GM18519 (cell line): Measurements from ENCODE around the gene PROM2.

ENCODE experiments used
- ATAC-seq: cut with Tn5 transposase; IDR thresholded peaks from one replicate; pipeline ENCODE4 v1.9.1; 2021; ENCODE audit warnings: mild to moderate bottlenecking, moderate library complexity; ENCODE audit not compliant: unreplicated experiment, low FRiP score

The PROM2 gene

GRCh38 chr2:95283562-95283961, 9.3 kb downstream of the PROM2 start:
- ATAC-seq: no peak

- ATAC-seq: no peak
These were observed 10.8 kb downstream of the PROM2 start for GRCh38 chr2:95284886-95285541.

DNA sequence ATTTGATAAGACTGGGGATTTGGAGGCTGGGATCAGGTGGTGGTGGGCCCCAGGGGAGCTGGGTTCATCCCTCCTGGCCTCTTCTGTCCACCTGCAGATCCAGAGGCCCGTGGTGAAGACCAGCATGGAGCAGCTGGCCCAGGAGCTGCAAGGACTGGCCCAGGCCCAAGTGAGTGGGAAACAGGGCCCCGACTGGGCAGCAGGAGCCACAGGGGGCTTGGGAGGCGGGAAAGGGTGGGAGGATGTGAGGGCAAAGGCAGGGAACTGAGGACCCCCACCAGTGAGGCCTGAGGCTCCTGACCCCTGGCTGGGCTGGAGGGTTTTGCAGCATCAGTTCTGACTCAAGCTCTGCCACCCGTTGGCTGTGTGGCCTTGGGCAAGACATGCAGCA, 11.3 kb downstream of the PROM2 start:
- ATAC-seq: no peak

DNA sequence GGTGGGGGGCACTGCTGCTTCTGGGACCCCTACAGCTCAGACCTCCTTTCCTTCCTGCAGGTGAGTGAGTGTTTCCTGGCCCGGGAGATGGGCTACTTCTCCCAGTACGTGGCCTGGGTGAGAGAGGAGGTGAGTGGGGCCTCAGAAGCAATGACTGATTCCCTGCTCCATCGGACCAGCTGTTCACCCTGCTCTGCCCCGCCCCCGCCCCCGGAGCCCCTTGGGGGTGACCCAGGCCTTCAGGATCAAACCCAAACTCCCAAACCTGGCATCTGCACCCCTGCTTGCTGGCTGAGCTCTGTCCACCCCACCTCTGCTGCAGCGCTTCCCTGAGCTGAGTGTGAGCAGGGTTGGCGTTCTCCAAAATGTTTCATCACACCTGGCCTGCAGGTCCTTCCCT, 13.1 kb downstream of the PROM2 start:
- no peak for ATAC-seq

DNA sequence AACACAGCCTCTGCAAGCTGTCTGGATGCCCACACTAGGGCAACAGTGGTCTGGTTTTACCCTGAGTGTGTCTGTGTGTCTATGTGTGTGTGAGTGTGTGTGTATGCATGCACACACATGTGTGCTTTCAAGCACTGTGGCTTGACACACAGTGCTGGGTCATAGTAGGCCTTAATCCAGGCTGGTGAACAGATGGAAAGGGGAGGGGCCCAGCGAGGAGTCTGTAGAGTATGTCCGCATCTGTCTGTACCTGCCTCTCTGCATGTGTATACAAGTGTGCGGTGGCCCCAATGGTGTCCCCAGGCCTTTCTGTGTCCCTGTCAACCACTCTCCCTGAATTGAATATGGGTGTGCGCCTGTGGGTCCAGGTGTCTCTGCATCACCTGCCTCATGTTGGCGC, 13.6 kb downstream of the PROM2 start:
- ATAC-seq: no peak

DNA sequence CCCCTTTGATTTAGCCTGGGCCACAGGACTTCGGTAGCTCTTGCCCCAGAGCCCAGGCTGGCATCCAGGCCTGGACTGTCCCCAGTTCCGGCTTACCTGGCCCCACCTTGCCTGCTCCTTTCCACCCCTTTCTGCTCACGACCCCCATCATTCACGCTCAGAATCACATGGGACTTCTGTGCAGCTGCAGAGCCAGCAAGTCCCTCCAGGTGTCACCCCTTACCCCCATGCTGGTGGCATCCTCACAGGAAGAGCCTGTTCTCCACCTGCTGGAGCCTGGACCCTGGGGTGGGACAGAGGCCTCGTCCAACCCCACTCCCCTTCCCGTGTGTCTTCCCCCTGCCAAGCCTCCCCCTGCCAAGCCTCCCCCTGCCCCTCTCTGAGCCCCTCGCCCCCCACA, 15.0 kb downstream of the PROM2 start:
- no peak for ATAC-seq

DNA sequence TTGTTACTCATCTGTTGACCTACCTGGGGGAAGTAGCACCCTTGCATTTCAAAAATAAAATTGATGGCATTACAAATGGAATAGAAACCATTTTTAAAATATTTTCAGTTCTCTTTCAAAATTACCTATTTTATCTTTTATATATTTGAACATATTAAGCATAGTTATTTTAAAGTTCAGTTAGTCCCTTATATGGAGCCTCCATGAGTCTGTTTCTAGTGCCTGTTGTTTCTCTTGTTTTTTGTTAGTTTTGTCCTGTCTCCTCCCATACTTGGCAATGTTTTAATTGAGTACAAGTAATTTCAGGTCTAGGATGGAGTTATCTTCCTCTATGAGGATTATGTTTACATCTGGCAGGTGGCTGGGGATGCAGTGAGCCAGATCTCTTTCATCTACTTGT, 17.0 kb downstream of the PROM2 start:
- no peak for ATAC-seq

- ATAC-seq: no peak
These were observed 18.5 kb downstream of the PROM2 start for GRCh38 chr2:95292623-95293260.

DNA sequence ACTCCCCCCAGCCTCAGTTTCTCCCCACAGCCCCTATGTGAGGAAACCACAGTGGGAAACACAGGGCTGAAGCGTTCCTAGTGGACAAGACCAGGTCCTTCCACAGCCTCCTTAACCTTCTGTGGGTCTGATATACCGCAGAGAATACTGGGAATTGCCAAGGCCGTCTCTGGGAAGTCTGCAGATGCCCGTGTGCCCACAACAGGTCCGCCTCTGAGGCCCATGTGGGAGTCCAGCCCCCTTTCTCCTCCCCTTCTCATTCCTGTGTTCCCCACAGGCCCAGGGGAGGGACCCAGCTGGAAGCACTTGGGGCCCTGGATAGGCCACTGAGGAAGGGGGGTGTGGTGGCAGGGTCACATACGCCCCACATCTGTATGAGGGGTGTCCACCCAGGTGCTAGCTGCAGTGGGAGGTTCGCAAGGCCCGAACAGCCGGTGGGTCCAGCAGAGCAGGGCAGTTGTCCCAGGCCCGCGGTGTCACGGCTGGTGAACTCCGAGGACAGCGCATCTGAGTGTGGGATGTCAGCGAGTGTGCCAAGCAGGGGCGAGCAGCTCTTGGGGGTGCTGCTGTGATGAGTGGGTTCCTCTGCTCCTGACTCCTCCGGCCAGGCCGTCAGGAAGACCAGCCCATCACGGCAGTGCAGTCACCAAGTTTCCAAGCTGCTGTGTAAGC, 20.5 kb downstream of the PROM2 start:
- ATAC-seq: no peak

DNA sequence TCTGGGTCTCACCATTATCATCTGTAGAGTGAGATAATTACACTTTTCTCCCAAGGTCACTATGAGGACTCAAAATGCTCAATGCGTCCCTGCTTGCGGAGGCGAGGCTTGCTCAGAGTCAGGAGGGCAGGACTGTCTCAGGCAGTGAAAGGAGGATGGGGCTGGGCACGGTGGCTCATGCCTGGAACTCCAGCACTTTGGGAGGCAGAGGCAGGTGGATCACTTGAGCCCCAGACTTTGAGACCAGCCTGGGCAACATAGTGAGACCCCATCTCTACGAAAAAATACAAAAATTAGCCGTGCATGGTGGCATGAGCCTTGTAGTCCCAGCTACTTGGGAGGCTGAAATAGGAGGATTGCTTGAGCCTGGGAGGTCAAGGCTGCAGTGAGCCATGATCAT, 21.1 kb downstream of the PROM2 start:
- ATAC-seq: no peak

- ATAC-seq: no peak
These were observed 21.8 kb downstream of the PROM2 start for GRCh38 chr2:95296011-95296410.

DNA sequence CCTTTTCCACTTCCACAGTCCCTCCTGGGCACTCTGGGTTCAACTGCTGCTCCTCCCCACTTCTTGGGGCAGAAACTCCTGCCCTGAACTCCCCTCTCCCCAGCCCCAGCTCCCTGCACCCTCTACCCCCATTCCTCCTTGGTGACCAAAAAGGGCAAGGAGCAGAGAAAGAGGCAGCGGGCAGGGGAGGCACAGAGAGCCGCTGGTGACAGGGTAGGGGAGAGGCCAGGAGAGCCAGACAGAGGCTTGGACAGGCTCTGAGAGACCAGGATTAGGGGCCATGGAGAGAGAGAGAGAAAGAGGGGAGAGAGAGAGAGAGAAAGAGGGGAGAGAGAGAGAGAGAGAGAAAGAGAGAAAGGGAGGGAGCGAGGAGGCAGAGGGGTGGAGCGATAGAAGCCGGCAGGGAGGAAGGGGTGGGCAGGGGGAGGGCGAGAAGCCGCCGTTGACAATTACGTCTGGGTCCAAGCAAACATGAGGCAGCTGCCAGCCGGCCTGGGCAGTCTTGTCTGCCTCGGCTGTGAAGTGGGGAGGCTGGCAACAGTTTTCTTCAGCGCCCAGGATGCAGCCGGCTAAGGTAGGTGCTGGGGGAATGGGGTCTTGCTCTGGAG, 22.7 kb downstream of the PROM2 start, which contains the start of gene KCNIP3:
Gene KCNIP3 (plus strand): TSS at position 468 of the 608 bp plus-strand sequence. CDS start 92 bp downstream, at position 560.
- no peak for ATAC-seq

DNA sequence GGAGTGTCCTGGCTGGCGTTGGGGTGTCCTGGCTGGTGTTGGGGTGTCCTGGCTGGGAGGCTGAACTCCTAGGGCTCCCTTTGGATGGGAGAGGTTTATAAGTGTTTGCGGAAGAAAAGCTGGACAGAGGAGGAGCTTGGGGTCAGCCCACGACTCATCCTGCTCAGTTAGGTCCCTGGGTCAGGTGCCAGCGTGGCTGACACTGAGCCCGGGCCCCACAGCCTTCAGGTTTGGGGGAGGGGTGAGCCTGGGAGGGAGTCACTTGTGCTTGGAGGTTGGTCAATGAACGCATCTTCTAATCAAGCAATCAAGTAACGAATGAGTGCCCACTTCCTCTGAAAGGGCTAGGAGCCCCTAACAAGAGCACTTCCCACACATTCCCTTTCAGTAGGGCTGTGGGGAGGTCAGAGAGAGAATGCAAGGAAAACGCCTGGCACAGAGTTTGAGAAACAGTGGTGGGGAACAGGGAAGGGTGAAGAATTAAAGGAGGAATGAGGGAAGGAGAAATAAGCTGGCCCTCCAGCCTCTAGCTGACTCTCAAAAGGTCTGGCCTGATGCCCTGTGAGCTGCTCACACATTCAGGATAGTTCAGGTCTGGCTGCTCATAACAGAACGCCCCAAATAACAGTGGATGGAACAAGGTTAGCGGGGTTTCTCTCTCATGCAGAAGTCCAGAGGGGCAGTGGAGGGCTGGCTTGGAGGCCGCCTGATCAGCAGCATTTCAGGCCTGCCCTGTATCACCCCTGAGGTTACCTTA, 23.6 kb downstream of the PROM2 start:
- ATAC-seq: no peak

- no peak for ATAC-seq
These were observed 24.4 kb downstream of the PROM2 start for GRCh38 chr2:95298486-95299111.

DNA sequence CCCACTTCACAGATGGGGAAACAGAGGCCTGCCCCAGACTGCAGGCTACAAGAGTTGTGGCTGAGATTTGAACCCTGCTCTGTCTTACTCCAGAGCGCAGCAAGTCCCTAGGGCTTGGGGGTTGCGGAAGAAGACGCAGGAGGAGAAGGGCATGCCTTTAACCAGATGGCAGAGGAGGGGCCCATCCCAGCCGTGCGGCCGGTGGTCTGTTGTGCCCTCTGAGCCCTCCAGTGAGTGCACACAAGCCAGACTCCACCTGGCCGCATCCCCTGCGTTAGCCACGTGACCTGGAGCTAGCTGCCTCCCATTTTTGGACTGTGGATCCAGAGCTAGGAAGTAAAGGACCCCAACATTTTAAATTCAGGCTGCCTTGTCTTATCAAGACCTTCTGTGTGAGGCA, 25.7 kb downstream of the PROM2 start:
- ATAC-seq: no peak

- no peak for ATAC-seq
These were observed 26.2 kb downstream of the PROM2 start for GRCh38 chr2:95300450-95300849.

DNA sequence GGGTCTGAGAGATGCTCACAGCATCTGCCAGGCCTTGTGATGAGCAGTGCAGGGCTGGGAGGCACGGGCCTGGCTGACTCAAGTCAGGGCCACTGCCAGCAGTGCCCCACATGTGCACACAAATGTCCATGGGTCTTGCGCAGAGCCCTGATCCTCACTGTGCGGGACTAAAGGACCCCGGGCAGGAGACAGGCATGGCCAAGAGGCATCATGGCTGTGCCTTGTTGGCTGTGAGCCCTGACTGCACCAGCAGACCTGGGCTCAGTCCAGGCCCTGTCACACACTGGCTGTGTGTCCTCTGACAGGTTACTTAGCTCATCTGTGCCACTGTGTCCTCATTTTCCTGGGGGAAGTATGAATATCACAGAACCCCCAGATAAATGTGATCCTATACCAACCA, 26.9 kb downstream of the PROM2 start:
- ATAC-seq: no peak

DNA sequence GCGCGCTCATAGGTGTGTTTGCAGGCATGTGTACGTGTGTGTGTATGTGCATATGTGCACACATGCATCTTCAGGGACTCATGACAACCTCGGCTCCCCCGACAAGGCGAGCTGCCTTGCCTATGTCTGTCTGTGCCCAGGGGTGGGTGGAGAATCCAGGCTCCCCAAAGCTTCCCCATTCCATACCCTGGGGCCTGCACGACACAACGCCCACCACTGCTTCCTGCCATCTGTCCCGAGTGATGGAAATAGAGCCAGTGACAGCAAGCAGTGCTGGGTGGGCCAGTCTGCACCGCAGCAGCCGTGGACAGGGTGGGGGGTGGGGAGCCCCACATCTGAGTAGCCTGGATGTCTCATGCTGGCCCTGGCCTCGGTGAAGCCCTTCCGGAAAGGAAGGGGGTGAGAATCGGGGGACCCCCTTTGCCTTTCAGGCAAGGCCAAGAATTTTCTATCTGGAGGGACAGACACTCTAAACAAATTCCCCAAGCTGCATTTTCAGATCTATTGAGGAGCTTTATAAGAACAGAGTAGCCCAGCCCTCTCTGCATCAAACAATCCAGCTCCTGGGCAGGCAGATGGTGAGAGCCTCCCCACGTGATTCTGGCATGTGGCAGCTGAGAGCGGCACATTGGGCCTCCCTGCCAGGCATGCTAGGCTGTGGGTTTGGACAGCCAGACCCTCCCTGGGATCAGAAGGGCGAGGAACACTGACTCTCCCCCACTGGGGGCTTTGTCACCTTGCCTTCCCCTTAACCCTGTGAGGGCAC, 27.8 kb downstream of the PROM2 start:
- ATAC-seq: no peak

DNA sequence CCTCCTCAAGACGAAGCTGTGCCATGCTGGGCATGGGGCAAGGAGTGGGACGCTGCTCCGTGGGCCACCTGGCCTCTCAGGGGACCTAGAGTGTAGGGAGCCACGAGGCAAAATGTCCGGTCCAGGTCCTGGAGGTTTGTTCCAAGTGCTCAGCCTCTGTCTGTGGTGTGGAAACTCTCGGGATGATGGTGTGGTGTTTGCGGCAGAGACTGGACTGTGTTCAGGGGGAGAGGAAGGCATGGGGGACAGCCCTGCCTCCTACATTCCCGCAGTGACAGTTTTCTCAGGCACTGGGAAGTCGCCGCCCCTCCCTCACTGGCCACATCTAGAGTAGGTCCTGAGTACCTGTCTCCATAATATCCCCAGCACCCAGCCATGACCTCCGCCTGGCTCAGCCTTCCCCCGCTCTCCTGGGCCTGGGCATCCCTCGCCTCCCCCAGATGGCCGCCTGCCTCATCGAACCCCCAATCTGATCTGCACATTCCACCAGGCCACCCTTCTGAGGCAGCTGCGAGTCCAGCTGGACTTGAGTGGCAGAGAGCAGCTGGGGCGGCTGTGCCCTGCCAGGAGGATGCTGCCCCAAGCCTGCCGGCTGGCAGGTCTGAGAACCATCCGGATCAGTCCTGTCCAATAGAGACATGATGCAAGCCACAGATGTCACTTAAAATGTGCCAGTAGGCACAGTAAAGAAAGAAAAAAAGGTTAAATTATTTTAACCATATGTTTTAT, 29.1 kb downstream of the PROM2 start:
- ATAC-seq: no peak
